Endothelial cell of hepatic sinusoid (primary cell): ENCODE data around the gene WASHC3.

Source experiments
- in situ Hi-C: cut with HindIII; loops from 2 replicates; pipeline ENCODE4 v1.10.0; 2017; ENCODE audit warnings: low sequenced_read_pairs

Gene WASHC3

DNA sequence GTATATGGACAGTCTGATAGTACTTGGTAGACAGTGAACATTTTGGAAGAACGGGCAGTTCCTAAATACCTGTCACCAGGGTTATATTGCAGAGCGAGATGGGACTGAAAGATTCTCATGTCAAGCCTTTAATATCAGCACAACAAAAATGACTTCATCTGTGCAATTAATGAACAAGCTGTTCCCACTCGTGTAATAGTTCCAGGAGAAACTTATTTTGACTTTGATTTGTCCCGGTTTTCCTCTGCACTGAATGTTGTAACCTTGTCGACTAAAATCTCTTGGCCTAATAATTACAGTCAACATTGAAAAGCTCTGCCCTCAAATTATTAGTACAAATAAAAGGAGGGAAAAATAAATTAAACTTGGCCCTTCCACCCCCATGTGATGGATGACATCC is 79.5 kb downstream of the WASHC3 start:
- in situ Hi-C loops = no loop called here

DNA sequence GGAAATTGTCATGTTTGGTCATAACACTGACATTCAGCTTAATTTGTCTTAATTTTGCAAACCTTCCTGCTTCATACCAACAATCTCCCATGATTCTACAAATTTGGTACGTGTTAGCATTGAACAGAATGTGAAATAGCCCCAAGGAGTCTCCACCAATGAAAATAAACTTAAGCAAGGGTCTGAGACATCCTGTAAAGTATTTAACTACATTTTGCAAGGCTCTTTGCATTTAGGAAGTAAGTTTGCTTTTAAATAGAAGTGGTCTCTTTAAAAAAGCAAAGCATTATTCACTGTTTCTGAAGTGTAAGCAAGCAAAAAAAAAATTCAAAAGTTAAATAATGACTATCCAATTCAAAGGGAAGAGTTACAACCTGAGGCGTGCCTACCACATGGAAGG is 79.9 kb downstream of the WASHC3 start:
- in situ Hi-C loops = no loop called here

DNA sequence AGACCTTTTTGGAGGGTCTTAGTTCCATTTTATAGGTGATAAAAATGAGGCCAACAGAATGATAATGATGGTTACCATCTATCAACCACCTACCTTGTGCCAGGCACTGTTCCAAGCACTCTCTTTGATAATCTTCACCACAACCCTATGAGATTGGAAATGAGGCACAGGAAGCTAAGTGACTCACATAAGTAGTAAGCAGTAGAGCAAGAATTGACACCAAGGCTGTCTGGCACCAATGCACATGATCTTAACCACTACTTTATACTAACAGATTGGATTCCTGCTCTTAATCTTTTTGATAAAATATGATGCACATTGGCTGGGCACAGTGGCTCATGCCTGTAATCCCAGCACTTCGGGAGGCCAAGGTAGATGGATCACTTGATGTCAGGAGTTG is 93.0 kb downstream of the WASHC3 start:
- in situ Hi-C loops = no loop called here

DNA sequence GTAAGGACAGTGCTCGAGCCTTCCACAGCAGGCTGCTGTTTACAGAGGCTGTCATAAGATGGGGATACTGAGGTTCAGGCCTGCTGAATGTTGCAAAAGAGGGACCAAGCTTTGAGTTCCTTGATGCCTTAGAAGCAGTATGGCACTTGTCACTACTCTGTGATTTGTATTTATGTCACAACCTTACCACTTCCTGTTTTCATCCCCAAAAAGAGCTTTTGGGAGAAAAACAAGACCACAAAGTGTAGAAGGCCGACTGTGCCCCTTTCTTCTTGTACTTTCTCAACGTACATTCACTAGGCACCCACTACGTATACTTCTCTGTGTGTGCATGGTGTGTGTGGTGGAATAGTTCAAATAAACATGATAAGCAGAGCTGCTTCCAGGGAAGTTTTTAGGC is 94.3 kb downstream of the WASHC3 start:
- in situ Hi-C loops = no loop called here

DNA sequence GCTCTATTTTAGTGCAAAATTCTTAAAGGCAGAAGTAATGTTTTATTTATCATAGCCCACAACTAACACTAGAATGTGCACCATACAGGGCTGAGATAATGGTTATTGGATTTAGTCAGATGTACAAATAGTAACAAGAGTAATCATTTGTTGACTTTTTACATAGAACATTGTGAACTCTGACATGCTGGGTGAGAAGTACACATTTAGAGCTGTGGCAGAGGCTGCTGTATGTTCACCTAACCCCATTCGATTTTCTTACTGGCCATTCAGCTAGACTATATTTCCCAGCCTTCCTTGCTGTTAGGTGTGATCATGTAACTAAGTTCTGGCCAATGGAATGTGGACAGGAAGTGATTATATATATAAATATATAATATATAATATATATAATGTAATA is 95.3 kb downstream of the WASHC3 start:
- in situ Hi-C loops = no loop called here

DNA sequence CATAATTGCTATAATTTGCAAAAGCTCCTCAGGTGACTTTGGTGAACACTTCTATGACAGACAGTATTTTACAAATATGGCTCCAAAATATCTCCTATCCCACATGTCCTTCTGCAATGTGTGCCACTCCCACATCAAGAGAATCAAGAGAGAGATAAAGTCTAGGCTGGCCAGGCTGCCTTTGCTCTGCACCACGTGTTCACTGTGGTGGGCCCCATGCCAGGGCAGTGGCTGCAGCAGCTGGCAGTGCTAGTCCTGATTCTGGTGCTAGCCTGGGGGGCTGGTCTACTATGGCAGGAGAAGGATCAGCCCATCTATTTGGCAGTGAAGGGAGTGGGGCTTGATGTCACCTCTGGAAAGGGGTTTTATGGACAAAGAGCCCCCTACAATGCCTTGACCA is 98.1 kb downstream of the WASHC3 start:
- in situ Hi-C loops = no loop called here
